Endothelial cell of umbilical vein (primary cell): ENCODE measurements around the gene CHN1.

Experiments
- EZH2 ChIP-seq: IDR thresholded peaks from 2 replicates; pipeline ENCODE4 v1.6.1; 2012; ENCODE audit warnings: borderline replicate concordance, low read depth, mild to moderate bottlenecking, moderate library complexity, low read length, inconsistent platforms; ENCODE audit not compliant: severe bottlenecking
- GATA2 ChIP-seq: IDR thresholded peaks from 2 replicates; pipeline ENCODE4 v1.7.0; 2011; ENCODE audit warnings: low read depth, mild to moderate bottlenecking, moderate library complexity, mixed read lengths, low read length; ENCODE audit not compliant: insufficient read length, insufficient read depth
- MYC ChIP-seq: IDR thresholded peaks from one replicate; pipeline ENCODE4 v1.6.1; 2011; ENCODE audit warnings: mild to moderate bottlenecking, low read depth, low read length
- POLR2A ChIP-seq: IDR thresholded peaks from 2 replicates; pipeline ENCODE4 v1.6.1; 2012; ENCODE audit warnings: low read depth, mild to moderate bottlenecking, control low read depth, low read length
- POLR2AphosphoS5 ChIP-seq: IDR thresholded peaks from 2 replicates; pipeline ENCODE4 v1.6.1; 2012; ENCODE audit warnings: low read depth, mild to moderate bottlenecking, control low read depth, low read length, moderate library complexity; ENCODE audit not compliant: insufficient read depth
- TF ChIP-seq, protein P1 (sequence below), 2 donors: IDR thresholded peaks; 1 replicate in 1 of 2; 2 replicates in 1 of 2; pipeline ENCODE4 v1.5.1; 2011; ENCODE audit warnings: low read length in 2 of 2, mild to moderate bottlenecking in 2 of 2, moderate library complexity in 2 of 2, control low read depth in 1 of 2, inconsistent platforms in 1 of 2, low read depth in 1 of 2; ENCODE audit not compliant: insufficient read depth in 1 of 2; ENCODE audit errors: extremely low read depth in 1 of 2
- TF ChIP-seq, protein P2 (sequence below): IDR thresholded peaks from 2 replicates; pipeline ENCODE4 v1.6.1; 2011; ENCODE audit not compliant: insufficient read depth, insufficient read length

DNA sequence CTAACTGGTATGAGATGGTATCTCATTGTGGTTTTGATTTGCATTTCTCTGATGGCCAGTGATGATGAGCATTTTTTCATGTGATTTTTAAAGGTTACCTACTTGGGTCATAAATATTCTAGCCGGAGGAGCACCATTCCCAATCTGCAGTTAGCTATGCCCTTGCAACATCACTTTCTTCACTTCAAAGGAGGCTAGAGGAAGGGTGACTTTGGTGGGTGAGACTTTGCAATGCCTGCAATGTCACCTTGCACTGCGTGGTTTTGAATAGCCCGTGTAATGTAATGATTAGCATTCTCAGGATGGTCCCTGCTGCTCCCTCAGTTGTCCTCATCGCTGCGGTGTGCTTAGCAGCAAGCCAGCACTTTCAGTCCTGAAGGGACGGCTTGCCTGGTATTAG, 184.8 kb downstream of the CHN1 start:
- TF ChIP-seq POLR2A (no peak), POLR2AphosphoS5 (no peak), EZH2 (no peak), GATA2 (no peak), MYC (no peak)
- TF ChIP-seq, protein P1, sequence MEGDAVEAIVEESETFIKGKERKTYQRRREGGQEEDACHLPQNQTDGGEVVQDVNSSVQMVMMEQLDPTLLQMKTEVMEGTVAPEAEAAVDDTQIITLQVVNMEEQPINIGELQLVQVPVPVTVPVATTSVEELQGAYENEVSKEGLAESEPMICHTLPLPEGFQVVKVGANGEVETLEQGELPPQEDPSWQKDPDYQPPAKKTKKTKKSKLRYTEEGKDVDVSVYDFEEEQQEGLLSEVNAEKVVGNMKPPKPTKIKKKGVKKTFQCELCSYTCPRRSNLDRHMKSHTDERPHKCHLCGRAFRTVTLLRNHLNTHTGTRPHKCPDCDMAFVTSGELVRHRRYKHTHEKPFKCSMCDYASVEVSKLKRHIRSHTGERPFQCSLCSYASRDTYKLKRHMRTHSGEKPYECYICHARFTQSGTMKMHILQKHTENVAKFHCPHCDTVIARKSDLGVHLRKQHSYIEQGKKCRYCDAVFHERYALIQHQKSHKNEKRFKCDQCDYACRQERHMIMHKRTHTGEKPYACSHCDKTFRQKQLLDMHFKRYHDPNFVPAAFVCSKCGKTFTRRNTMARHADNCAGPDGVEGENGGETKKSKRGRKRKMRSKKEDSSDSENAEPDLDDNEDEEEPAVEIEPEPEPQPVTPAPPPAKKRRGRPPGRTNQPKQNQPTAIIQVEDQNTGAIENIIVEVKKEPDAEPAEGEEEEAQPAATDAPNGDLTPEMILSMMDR (IDR thresholded peaks at IDR 0.05; ENCODE audit: extremely low read depth in 1 of 2, insufficient read depth in 1 of 2, low read depth in 1 of 2, low read length in 2 of 2) = no peak
- TF ChIP-seq, protein P2, sequence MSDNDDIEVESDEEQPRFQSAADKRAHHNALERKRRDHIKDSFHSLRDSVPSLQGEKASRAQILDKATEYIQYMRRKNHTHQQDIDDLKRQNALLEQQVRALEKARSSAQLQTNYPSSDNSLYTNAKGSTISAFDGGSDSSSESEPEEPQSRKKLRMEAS = no peak
